PC-3 (cell line): Measurements from ENCODE around the gene PCYOX1L. TPM values are rescaled to one million over a fixed set of nuclear protein-coding genes. Genes with fewer than 3 reads are reported as not detected.

Experiments
- ATAC-seq: fragments of 200-7000 bp; cut with Tn5 transposase; 2 replicates; pipeline ENCODE4 v1.9.1; 2020; ENCODE audit warnings: mild to moderate bottlenecking, moderate library complexity
- BruUV-seq: library from RNA; stranded (reverse); fragments of 400-500 nt; replicated peaks from 2 replicates; lab custom pipeline; 2021; lab: Mats Ljungman, UMichigan
- CTCF ChIA-PET: fragments of 300-600 bp; sonication (Branson Sonifier 250); formaldehyde crosslinking; loops from one replicate; lab custom pipeline; 2022; ENCODE audit warnings: antibody characterized with exemption; lab: Charles Lee
- POLR2A ChIA-PET: fragments of 300-600 bp; sonication (Branson Sonifier 250); formaldehyde crosslinking; loops from one replicate; lab custom pipeline; 2022; ENCODE audit warnings: antibody characterized with exemption; ENCODE audit not compliant: unreplicated experiment; lab: Charles Lee
- DNase-seq: peaks from one replicate; pipeline ENCODE4 v3.0.0-alpha.2; 2015
- H2AFZ ChIP-seq: fragments of 300-600 bp; sonication (generic); 2 replicates; pipeline ENCODE4 v1.6.0; 2016; ENCODE audit warnings: antibody characterized with exemption, low read length
- H3F3A ChIP-seq: fragments of 300-600 bp; sonication (generic); one replicate; pipeline ENCODE4 v1.6.0; 2017; ENCODE audit warnings: antibody characterized with exemption, low read length, control low read depth, mild to moderate bottlenecking; ENCODE audit not compliant: unreplicated experiment
- H3K27ac ChIP-seq: fragments of 300-600 bp; sonication (generic); 2 replicates; pipeline ENCODE4 v1.5.1; 2016; ENCODE audit warnings: mild to moderate bottlenecking, low read length
- H3K27me3 ChIP-seq: fragments of 300-600 bp; sonication (generic); 2 replicates; pipeline ENCODE4 v1.6.1; 2016; ENCODE audit warnings: low read length, mixed read lengths
- H3K36me3 ChIP-seq: fragments of 300-600 bp; sonication (generic); 2 replicates; pipeline ENCODE4 v1.6.1; 2016; ENCODE audit warnings: low read depth, mixed run types, low read length, mixed read lengths
- H3K4me1 ChIP-seq: fragments of 300-600 bp; sonication (generic); 2 replicates; pipeline ENCODE4 v1.5.1; 2016; ENCODE audit warnings: low read length; ENCODE audit not compliant: insufficient read depth
- H3K4me2 ChIP-seq: fragments of 300-600 bp; sonication (generic); 2 replicates; pipeline ENCODE4 v1.6.0; 2016; ENCODE audit warnings: low read length
- H3K4me3 ChIP-seq: fragments of 300-600 bp; sonication (generic); 2 replicates; pipeline ENCODE4 v1.5.1; 2016; ENCODE audit warnings: mild to moderate bottlenecking, low read length, mixed read lengths
- H3K79me2 ChIP-seq: fragments of 300-600 bp; sonication (generic); 2 replicates; pipeline ENCODE4 v1.6.1; 2017; ENCODE audit warnings: low read length, mixed read lengths
- H3K9ac ChIP-seq: fragments of 300-600 bp; sonication (generic); 2 replicates; pipeline ENCODE4 v1.6.0; 2016; ENCODE audit warnings: mild to moderate bottlenecking, low read length
- H3K9me2 ChIP-seq: fragments of 300-600 bp; sonication (generic); replicated peaks from 2 replicates; pipeline ENCODE4 v1.6.1; 2016; ENCODE audit warnings: mixed run types, low read length, mixed read lengths
- H3K9me3 ChIP-seq: fragments of 300-600 bp; sonication (generic); 2 replicates; pipeline ENCODE4 v1.6.1; 2016; ENCODE audit warnings: low read length, mixed read lengths
- H4K20me1 ChIP-seq: fragments of 300-600 bp; sonication (generic); 2 replicates; pipeline ENCODE4 v1.6.1; 2016; ENCODE audit warnings: low read length, mixed read lengths
- CTCF ChIP-seq: fragments of 300-600 bp; sonication (generic); conservative IDR thresholded peaks from 2 replicates; pipeline ENCODE4 v1.5.1; 2017; ENCODE audit warnings: antibody characterized with exemption, low read depth, mild to moderate bottlenecking, low read length
- EZH2 ChIP-seq: fragments of 300-600 bp; sonication (generic); IDR thresholded peaks from one replicate; pipeline ENCODE4 v1.6.1; 2017; ENCODE audit warnings: antibody characterized with exemption, mild to moderate bottlenecking, low read length; ENCODE audit not compliant: unreplicated experiment
- EZH2phosphoT487 ChIP-seq: fragments of 300-600 bp; sonication (generic); IDR thresholded peaks from 2 replicates; pipeline ENCODE4 v1.6.1; 2018; ENCODE audit warnings: mild to moderate bottlenecking, antibody characterized with exemption, low read length, borderline replicate concordance
- intact Hi-C: fragments of 100-400 bp; cut with micrococcal nuclease; formaldehyde crosslinking; loops from 2 replicates; pipeline ENCODE4 v1.9.0; 2023
- total RNA-seq: library from RNA; depleted of rRNA; stranded (reverse); fragments of >200 nt; gene quantifications from 2 replicates; pipeline ENCODE4 v1.2.3, GENCODE V29; 2014

PCYOX1L gene
- total RNA-seq, 1 experiment from 2014 or later = 12.8 TPM

GRCh38 chr5:149379818-149380374, 22.1 kb downstream of the PCYOX1L start:
- H3K4me1 ChIP-seq = no peaks in the 10 kb centered on the region
- ChIA-PET POLR2A (no interaction called here), CTCF (no interaction called here)
- no peaks in the 10 kb centered on the region for H3K79me2 ChIP-seq
- no peak overlapping the region for H3K4me3 ChIP-seq
- H3K36me3 ChIP-seq = no peaks in the 10 kb centered on the region
- no TSS peak for BruUV-seq
- H3K9me2 ChIP-seq = no peaks in the 10 kb centered on the region
- intact Hi-C loops = no loop called here
- ATAC-seq (no peak), DNase-seq (no peak)
- H3K27me3 ChIP-seq = no peaks in the 10 kb centered on the region
- H3K4me2 ChIP-seq = no peak overlapping the region
- no peaks in the 10 kb centered on the region for H4K20me1 ChIP-seq
- no peak overlapping the region for H2AFZ ChIP-seq
- no peak overlapping the region for H3K9ac ChIP-seq
- no peak for TF ChIP-seq CTCF
- no peak for TF ChIP-seq EZH2
- TF ChIP-seq EZH2phosphoT487 = no peak
- H3K27ac ChIP-seq = no peak overlapping the region
- H3F3A ChIP-seq = no peaks in the 10 kb centered on the region
- H3K9me3 ChIP-seq = no peaks in the 10 kb centered on the region

- H3K27me3 ChIP-seq = no peaks in the 10 kb centered on the region
- no peaks in the 10 kb centered on the region for H3K4me1 ChIP-seq
- no TSS peak for BruUV-seq
- H3K4me3 ChIP-seq = no peak overlapping the region
- no peak overlapping the region for H3K4me2 ChIP-seq
- DNase-seq = no peak
- no peak overlapping the region for H2AFZ ChIP-seq
- no peaks in the 10 kb centered on the region for H3K79me2 ChIP-seq
- no peaks in the 10 kb centered on the region for H3F3A ChIP-seq
- no peaks in the 10 kb centered on the region for H3K9me3 ChIP-seq
- H3K36me3 ChIP-seq = no peaks in the 10 kb centered on the region
- no peaks in the 10 kb centered on the region for H4K20me1 ChIP-seq
- no peaks in the 10 kb centered on the region for H3K9me2 ChIP-seq
- no peak overlapping the region for H3K9ac ChIP-seq
- ATAC-seq = no peak
- intact Hi-C loops = no loop called here
- TF ChIP-seq CTCF = no peak
- no peak for TF ChIP-seq EZH2
- TF ChIP-seq EZH2phosphoT487 = no peak
- no peak overlapping the region for H3K27ac ChIP-seq
- ChIA-PET POLR2A (no interaction called here), CTCF (interaction anchor here (1.1 kb wide), 1 partner anchor 184 kb away, joined by 3 read pairs; no protein-coding TSS in a partner anchor)
Observed at GRCh38 chr5:149380466-149381121, 22.7 kb downstream of the PCYOX1L start.
